ENCODE measurements around the gene RWDD2A.
"Not testable (repeated sequence)": the region's sequence is repeated elsewhere in the genome, so short reads cannot be mapped to it uniquely, and the experiment has no call there.

RWDD2A gene

GRCh38 chr6:83182114-83182513, 11.0 kb upstream of the RWDD2A start:
- TF ChIP-seq, protein P1, sequence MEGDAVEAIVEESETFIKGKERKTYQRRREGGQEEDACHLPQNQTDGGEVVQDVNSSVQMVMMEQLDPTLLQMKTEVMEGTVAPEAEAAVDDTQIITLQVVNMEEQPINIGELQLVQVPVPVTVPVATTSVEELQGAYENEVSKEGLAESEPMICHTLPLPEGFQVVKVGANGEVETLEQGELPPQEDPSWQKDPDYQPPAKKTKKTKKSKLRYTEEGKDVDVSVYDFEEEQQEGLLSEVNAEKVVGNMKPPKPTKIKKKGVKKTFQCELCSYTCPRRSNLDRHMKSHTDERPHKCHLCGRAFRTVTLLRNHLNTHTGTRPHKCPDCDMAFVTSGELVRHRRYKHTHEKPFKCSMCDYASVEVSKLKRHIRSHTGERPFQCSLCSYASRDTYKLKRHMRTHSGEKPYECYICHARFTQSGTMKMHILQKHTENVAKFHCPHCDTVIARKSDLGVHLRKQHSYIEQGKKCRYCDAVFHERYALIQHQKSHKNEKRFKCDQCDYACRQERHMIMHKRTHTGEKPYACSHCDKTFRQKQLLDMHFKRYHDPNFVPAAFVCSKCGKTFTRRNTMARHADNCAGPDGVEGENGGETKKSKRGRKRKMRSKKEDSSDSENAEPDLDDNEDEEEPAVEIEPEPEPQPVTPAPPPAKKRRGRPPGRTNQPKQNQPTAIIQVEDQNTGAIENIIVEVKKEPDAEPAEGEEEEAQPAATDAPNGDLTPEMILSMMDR (IDR thresholded peaks at IDR 0.05; ENCODE audit: control extremely low read depth, extremely low read depth, low read depth, missing control alignments), result no peak
- no peak for DNase-seq (ENCODE audit: extremely low spot score)
- POLR2A ChIA-PET, result no interaction called here
- CTCF ChIA-PET, result interaction anchor here (1.3 kb wide), 1 partner anchor 115 kb away, joined by 3 read pairs; the partner anchor contains the start of gene DOP1A

DNA sequence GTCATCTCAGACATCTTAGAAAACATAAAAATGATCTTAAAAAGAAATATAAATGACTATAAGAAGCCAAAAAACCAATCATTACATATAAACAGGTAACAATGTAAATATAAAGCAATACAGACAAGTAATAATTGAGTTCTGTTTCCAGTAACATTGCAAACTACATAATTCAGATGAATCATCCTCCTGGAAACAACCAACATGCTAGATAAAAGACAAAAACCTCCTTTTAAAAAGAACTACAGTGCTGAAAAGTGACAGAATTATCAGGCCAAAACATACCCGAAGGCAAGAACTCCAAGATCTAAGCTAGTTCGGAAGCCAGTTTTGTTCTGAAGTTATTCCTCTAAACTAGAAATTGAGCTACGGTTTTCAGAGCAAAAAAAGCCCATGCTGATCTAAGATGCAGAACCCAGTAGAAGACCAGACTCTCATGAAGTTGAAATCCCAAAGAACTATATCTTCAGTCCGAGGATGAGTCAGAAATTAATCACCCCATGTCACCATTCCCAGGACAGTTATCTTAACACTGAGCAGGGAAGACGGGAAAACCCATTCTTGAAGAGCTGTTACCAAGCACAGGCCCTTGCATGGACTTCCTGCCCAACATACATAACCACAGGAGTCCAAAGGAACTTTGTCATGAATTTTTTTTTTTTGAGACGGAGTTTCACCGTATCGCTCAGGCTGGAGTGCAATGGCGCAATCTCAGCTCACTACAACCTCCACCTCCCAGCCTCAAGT, 9.9 kb upstream of the RWDD2A start:
- DNase-seq (ENCODE audit: extremely low spot score), result no peak
- ChIA-PET CTCF (interaction anchor here (0.8 to 2.5 kb wide), 6 partner anchors 9 to 116 kb away, joined by 3 to 9 read pairs (median 4); partner anchors contain the start of gene DOP1A), POLR2A (no interaction called here)
- TF ChIP-seq, protein P1 (IDR thresholded peaks at IDR 0.05; ENCODE audit: control extremely low read depth, extremely low read depth, low read depth, missing control alignments), result no peak

- DNase-seq (ENCODE audit: extremely low spot score), result no peak
- POLR2A ChIA-PET, result interaction anchor here (0.8 kb wide), 1 partner anchor 19 kb away, joined by 3 read pairs; no protein-coding TSS in a partner anchor
- TF ChIP-seq, protein P1 (IDR thresholded peaks at IDR 0.05; ENCODE audit: control extremely low read depth, extremely low read depth, low read depth, missing control alignments), result no peak
- CTCF ChIA-PET, result interaction anchor here (1.0 to 2.5 kb wide), 2 partner anchors 11 to 118 kb away, joined by 3 to 9 read pairs; partner anchors contain the start of gene DOP1A
Measured at GRCh38 chr6:83185096-83185495, 8.1 kb upstream of the RWDD2A start.

- TF ChIP-seq, protein P1 (IDR thresholded peaks at IDR 0.05; ENCODE audit: control extremely low read depth, extremely low read depth, low read depth, missing control alignments), result no peak
- CTCF ChIA-PET, result interaction anchor here (1.2 to 15.6 kb wide), 4 partner anchors 9 to 122 kb away, joined by 4 to 114 read pairs (median 4); partner anchors contain the start of genes DOP1A and UBE3D
- DNase-seq (ENCODE audit: extremely low spot score), result no peak
- POLR2A ChIA-PET, result no interaction called here
Measured at GRCh38 chr6:83188501-83188900, 4.7 kb upstream of the RWDD2A start.

- ChIA-PET CTCF (interaction anchor here (1.2 to 15.6 kb wide), 3 partner anchors 19 to 124 kb away, joined by 3 to 114 read pairs (median 9); partner anchors contain the start of genes DOP1A and UBE3D), POLR2A (interaction anchor here (0.7 kb wide), 1 partner anchor 316 kb away, joined by 3 read pairs; no protein-coding TSS in a partner anchor)
- DNase-seq (ENCODE audit: extremely low spot score), result no peak
- TF ChIP-seq, protein P1 (IDR thresholded peaks at IDR 0.05; ENCODE audit: control extremely low read depth, extremely low read depth, low read depth, missing control alignments), result no peak
Measured at GRCh38 chr6:83190626-83191025, 2.5 kb upstream of the RWDD2A start.

DNA sequence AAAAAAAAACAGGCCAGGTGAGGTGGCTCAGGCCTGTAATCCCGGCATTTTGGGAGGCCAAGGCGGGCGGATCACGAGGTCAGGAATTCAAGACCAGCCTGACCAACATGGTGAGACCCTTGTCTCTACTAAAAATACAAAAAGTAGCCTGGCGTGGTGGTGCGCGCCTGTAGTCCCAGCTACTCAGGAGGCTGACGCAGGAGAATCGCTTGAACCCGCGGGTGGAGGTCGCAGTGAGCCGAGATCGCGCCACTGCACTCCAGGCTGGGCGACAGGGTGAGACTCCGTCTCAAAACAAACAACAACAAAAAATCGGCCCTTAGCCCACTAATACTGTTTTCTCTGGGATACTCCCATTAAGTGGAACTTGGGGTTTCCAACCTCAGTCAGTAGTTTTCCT, 1.2 kb upstream of the RWDD2A start:
- DNase-seq (ENCODE audit: extremely low spot score); POLR2A ChIA-PET: not testable (repeated sequence)
- CTCF ChIA-PET, result interaction anchor here (2.7 to 15.6 kb wide), 2 partner anchors 23 to 125 kb away, joined by 9 to 114 read pairs; partner anchors contain the start of genes DOP1A and UBE3D

GRCh38 chr6:83192456-83192855, 701 bp upstream of the RWDD2A start:
- DNase-seq (ENCODE audit: extremely low spot score), result no peak
- TF ChIP-seq, protein P1 (IDR thresholded peaks at IDR 0.05; ENCODE audit: control extremely low read depth, extremely low read depth, low read depth, missing control alignments), result no peak
- POLR2A ChIA-PET, result no interaction called here
- CTCF ChIA-PET, result interaction anchor here (15.6 kb wide), 1 partner anchor 126 kb away, joined by 114 read pairs; the partner anchor contains the start of genes DOP1A and UBE3D

All from GM10248 (cell line).